Endothelial cell of umbilical vein (primary cell): ENCODE results near the gene SKIC3.

Source experiments
- EZH2 ChIP-seq: IDR thresholded peaks from 2 replicates; pipeline ENCODE4 v1.6.1; 2012; ENCODE audit warnings: borderline replicate concordance, low read depth, mild to moderate bottlenecking, moderate library complexity, low read length, inconsistent platforms; ENCODE audit not compliant: severe bottlenecking
- FOS ChIP-seq: IDR thresholded peaks from 2 replicates; pipeline ENCODE4 v1.6.1; 2011; ENCODE audit warnings: mild to moderate bottlenecking, low read length, moderate library complexity, borderline replicate concordance; ENCODE audit not compliant: insufficient read depth
- GATA2 ChIP-seq: IDR thresholded peaks from 2 replicates; pipeline ENCODE4 v1.7.0; 2011; ENCODE audit warnings: low read depth, mild to moderate bottlenecking, moderate library complexity, mixed read lengths, low read length; ENCODE audit not compliant: insufficient read length, insufficient read depth
- JUN ChIP-seq: IDR thresholded peaks from 2 replicates; pipeline ENCODE4 v1.6.1; 2011; ENCODE audit warnings: borderline replicate concordance, low read depth; ENCODE audit not compliant: insufficient read length, insufficient read depth
- MAX ChIP-seq: IDR thresholded peaks from 2 replicates; pipeline ENCODE4 v1.6.1; 2011; ENCODE audit not compliant: insufficient read depth, insufficient read length
- MYC ChIP-seq: IDR thresholded peaks from one replicate; pipeline ENCODE4 v1.6.1; 2011; ENCODE audit warnings: mild to moderate bottlenecking, low read depth, low read length
- POLR2A ChIP-seq: IDR thresholded peaks from 2 replicates; pipeline ENCODE4 v1.6.1; 2012; ENCODE audit warnings: low read depth, mild to moderate bottlenecking, control low read depth, low read length
- POLR2AphosphoS5 ChIP-seq: IDR thresholded peaks from 2 replicates; pipeline ENCODE4 v1.6.1; 2012; ENCODE audit warnings: low read depth, mild to moderate bottlenecking, control low read depth, low read length, moderate library complexity; ENCODE audit not compliant: insufficient read depth
- TF ChIP-seq, protein P1 (sequence below), 2 donors: IDR thresholded peaks; 1 replicate in 1 of 2; 2 replicates in 1 of 2; pipeline ENCODE4 v1.5.1; 2011; ENCODE audit warnings: low read length in 2 of 2, mild to moderate bottlenecking in 2 of 2, moderate library complexity in 2 of 2, control low read depth in 1 of 2, inconsistent platforms in 1 of 2, low read depth in 1 of 2; ENCODE audit not compliant: insufficient read depth in 1 of 2; ENCODE audit errors: extremely low read depth in 1 of 2

DNA sequence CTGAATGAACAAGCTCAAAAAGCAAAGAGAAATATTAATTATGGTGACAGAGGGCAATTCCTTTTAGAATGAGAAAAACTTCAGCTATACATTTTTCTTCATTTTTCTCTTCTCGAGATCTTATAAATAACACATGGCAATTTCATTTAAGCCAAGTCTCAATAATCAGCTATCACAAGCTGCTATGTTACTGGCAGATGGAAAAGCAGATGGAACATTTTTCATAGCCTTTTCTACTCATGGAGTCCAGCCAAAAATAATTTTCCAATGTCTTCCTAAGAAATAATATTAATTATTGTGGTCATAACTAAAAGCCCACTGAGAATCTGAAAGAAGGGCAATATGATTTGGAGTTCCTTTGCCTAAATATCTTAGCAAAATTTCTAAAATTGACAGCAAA is 35.6 kb downstream of the SKIC3 start:
- TF ChIP-seq, protein P1, sequence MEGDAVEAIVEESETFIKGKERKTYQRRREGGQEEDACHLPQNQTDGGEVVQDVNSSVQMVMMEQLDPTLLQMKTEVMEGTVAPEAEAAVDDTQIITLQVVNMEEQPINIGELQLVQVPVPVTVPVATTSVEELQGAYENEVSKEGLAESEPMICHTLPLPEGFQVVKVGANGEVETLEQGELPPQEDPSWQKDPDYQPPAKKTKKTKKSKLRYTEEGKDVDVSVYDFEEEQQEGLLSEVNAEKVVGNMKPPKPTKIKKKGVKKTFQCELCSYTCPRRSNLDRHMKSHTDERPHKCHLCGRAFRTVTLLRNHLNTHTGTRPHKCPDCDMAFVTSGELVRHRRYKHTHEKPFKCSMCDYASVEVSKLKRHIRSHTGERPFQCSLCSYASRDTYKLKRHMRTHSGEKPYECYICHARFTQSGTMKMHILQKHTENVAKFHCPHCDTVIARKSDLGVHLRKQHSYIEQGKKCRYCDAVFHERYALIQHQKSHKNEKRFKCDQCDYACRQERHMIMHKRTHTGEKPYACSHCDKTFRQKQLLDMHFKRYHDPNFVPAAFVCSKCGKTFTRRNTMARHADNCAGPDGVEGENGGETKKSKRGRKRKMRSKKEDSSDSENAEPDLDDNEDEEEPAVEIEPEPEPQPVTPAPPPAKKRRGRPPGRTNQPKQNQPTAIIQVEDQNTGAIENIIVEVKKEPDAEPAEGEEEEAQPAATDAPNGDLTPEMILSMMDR (IDR thresholded peaks at IDR 0.05; ENCODE audit: extremely low read depth in 1 of 2, insufficient read depth in 1 of 2, low read depth in 1 of 2, low read length in 2 of 2), result no peak
- TF ChIP-seq POLR2A (no peak), EZH2 (no peak), POLR2AphosphoS5 (no peak), GATA2 (no peak), MAX (no peak), JUN (no peak), FOS (no peak), MYC (no peak)
